ENCODE results near the gene ZWILCH.

DNA sequence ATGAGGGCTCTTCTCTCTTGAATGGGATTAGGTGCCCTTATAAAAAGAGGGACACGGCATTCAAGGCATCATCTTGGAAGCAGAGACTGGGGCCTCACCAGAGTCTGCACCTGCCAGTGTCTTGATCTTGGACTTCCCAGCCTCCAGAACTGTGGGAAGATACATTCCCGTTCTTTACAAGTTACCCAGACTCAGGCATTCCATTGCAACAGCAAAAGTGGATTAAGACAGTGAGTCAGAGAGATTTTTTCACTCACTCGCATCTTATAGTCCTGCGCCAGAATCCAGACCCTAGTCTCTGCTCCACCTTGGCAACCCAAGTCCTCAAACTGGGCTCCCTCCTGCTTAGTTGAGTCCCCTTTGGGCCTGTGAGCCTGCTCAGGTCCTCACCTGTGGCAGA lies 58.0 kb downstream of the ZWILCH start:
- no peak for TF ChIP-seq GATA2 (IDR thresholded peaks at IDR 0.05; ENCODE audit: low read depth, low read length)
- no peak for TF ChIP-seq GATA3 (IDR thresholded peaks at IDR 0.05; ENCODE audit: low read depth, low read length)
